Immature natural killer cell (primary cell): ENCODE results near the gene HLTF. TPM values are rescaled to one million over a fixed set of nuclear protein-coding genes. Genes with fewer than 3 reads are reported as not detected.
"Not testable (repeated sequence)": the region's sequence is repeated elsewhere in the genome, so short reads cannot be mapped to it uniquely, and the experiment has no call there.

Source experiments
- DNase-seq, 3 donors: peaks; one replicate each; pipeline ENCODE4 v3.0.0; 2022; ENCODE audit warnings: mixed read lengths in 1 of 3
- H3K27ac Mint-ChIP-seq, 6 donors: one replicate each; pipeline ENCODE4 v1.8.0; 2020; ENCODE audit warnings: mixed read lengths in 6 of 6, mild to moderate bottlenecking in 5 of 6, inconsistent platforms in 4 of 6, moderate library complexity in 3 of 6
- H3K27me3 Mint-ChIP-seq, 3 donors: one replicate each; pipeline ENCODE4 v1.8.0; 2020 to 2021; ENCODE audit warnings: low read depth in 3 of 3, mild to moderate bottlenecking in 3 of 3, mixed read lengths in 3 of 3, moderate library complexity in 3 of 3, inconsistent platforms in 1 of 3
- H3K36me3 Mint-ChIP-seq, 3 donors: one replicate each; pipeline ENCODE4 v1.8.0; 2020; ENCODE audit warnings: mixed read lengths in 3 of 3, inconsistent platforms in 2 of 3, mild to moderate bottlenecking in 2 of 3
- H3K4me1 Mint-ChIP-seq, 2 donors: one replicate each; pipeline ENCODE4 v1.8.0; 2020; ENCODE audit warnings: inconsistent platforms in 2 of 2, mild to moderate bottlenecking in 2 of 2, mixed read lengths in 2 of 2, moderate library complexity in 1 of 2
- H3K4me3 Mint-ChIP-seq, 5 donors: one replicate each; pipeline ENCODE4 v1.8.0; 2020; ENCODE audit warnings: mild to moderate bottlenecking in 5 of 5, mixed read lengths in 5 of 5, inconsistent platforms in 3 of 5, moderate library complexity in 3 of 5
- H3K9me3 Mint-ChIP-seq, 6 donors: one replicate each; pipeline ENCODE4 v1.8.0; 2020; ENCODE audit warnings: mild to moderate bottlenecking in 6 of 6, mixed read lengths in 6 of 6, inconsistent platforms in 4 of 6, moderate library complexity in 3 of 6
- polyA plus RNA-seq, 3 donors: library from polyadenylated mRNA; unstranded; fragments of 300-500 nt; fragmentation: Illumina TruSeq; gene quantifications; one replicate each; pipeline ENCODE4 v1.2.3, GENCODE V29; 2021

Gene HLTF
- polyA plus RNA-seq, 3 donors from 2014 or later, result 13.0 to 33.8 (median 15.5) TPM

DNA sequence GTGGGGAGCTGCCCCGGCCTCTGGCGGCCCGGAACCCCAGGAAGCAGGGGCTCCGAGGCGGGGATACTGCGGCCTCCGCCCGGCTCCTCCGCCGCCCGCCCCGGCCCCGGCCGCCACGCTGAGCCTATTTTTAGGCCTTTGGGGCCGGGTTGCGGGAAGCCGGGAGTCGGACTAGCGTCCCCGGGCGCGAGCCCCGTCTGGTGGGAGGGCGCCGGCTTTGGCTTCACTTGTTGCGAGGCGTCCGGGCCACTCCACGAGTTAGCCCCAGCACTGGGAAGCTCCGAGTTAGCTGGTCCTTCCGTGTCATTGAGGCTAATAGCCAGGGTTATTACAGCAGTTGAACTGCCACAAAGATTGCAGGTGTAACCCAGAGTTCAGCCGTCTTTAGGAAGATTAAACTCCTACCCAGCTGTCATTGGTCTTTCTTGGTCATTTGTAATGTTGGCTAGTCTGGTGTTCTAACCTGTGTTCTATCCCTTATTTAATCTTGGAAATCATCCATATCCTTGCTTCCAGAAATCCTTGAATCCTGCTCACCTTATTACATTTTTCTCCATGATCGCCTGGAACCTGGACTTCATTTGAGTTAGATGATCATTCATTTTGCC is 94.2 kb downstream of the HLTF start:
- peaks cover 0 to 7% (median 2%) of the 10 kb centered on the region in 3 donors for H3K27me3 Mint-ChIP-seq
- H3K27ac Mint-ChIP-seq, result peak overlapping the region; percentile 85 to 95 (median 92)
- H3K4me3 Mint-ChIP-seq, result peak overlapping the region; percentile 84 to 91 (median 89)
- no peaks in the 10 kb centered on the region for H3K9me3 Mint-ChIP-seq
- DNase-seq, result no peak
- H3K36me3 Mint-ChIP-seq, result peaks cover 14 to 19% (median 18%) of the 10 kb centered on the region in 3 donors
- peaks cover 35 to 49% of the 10 kb centered on the region in 2 donors for H3K4me1 Mint-ChIP-seq

DNA sequence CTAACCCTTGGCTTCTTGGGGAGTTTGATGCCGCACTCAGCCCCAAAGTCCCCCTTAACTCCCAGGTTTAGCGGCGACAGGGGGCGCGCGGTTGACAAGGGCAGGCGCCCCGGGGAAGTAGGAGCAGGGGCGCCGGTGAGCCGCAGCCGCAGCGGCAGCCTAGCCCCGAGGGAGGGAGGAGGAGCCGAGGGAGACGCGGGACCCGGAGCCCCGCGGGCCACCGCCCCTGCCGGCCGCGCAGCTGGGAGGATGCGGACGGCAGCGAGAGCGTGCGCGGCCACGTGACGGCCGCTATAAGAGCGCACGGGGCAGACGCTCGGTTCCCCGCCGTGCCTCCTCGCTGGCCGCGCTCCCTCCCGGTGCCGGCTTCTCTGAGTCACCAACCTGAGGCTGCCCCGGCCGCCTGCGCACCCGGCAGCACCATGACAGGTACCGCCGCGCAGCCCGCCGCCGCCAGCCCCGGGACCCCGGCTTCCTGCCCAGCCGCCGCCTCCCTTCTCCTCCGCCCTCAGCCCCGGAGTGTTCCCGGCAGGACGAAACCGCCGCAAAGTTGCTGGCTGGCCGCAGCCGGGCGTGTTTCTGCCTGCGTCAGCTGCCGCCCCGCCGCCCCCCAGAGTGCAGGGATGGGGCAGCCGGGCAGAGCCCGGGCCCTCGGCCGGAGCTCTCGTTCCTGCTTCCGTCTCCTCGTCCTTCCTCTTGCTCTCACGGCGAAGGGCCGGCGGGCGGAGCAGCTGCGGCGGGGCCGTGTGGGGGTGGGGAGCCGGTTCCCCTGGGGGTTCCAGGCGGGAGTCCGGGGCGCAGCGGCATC is 94.9 kb downstream of the HLTF start, which contains the start of gene GYG1:
Gene GYG1 (plus strand): TSS at position 322 of the 808 bp plus-strand sequence. CDS start 101 bp downstream, at position 423.
- Mint-ChIP-seq H3K4me3 (peak within 1 kb of the TSS; percentile 84 to 91 (median 89)), H3K9me3 (no peaks in the 10 kb centered on the region), H3K27me3 (peaks cover 0 to 7% (median 2%) of the 10 kb centered on the region in 3 donors), H3K27ac (peak within 1 kb of the TSS; percentile 85 to 95 (median 94)), H3K36me3 (peaks cover 9 to 13% (median 12%) of the 10 kb centered on the region in 3 donors), H3K4me1 (peaks cover 31 to 43% of the 10 kb centered on the region in 2 donors)
- peak; percentile 79 to 89 (median 87) for DNase-seq

- no peak for DNase-seq
- peak overlapping the region in 4 of 5 donors; percentile 74 to 89 (median 84) for H3K4me3 Mint-ChIP-seq
- H3K27me3 Mint-ChIP-seq, result peaks cover 0 to 7% (median 3%) of the 10 kb centered on the region in 3 donors
- peak overlapping the region; percentile 85 to 95 (median 92) for H3K27ac Mint-ChIP-seq
- H3K36me3 Mint-ChIP-seq, result peaks cover 0 to 2% (median 2%) of the 10 kb centered on the region in 3 donors
- no peaks in the 10 kb centered on the region for H3K9me3 Mint-ChIP-seq
- H3K4me1 Mint-ChIP-seq, result peaks cover 31 to 32% of the 10 kb centered on the region in 2 donors
Observed at GRCh38 chr3:148990236-148990635, 96.1 kb downstream of the HLTF start.

- not testable (repeated sequence) for H3K4me3 Mint-ChIP-seq, DNase-seq, H3K9me3 Mint-ChIP-seq, H3K27me3 Mint-ChIP-seq, H3K36me3 Mint-ChIP-seq, H3K27ac Mint-ChIP-seq
- peaks cover 14 to 16% of the 10 kb centered on the region in 2 donors for H3K4me1 Mint-ChIP-seq
Observed at GRCh38 chr3:148987551-148987950, 98.8 kb downstream of the HLTF start.

GRCh38 chr3:148981273-148981672 is 105.1 kb downstream of the HLTF start:
- H3K27ac Mint-ChIP-seq, result no peak overlapping the region
- peaks cover 0 to 7% (median 2%) of the 10 kb centered on the region in 3 donors for H3K27me3 Mint-ChIP-seq
- no peak for DNase-seq
- H3K4me1 Mint-ChIP-seq, result no peaks in the 10 kb centered on the region
- H3K9me3 Mint-ChIP-seq, result no peaks in the 10 kb centered on the region
- H3K36me3 Mint-ChIP-seq, result peaks cover 0 to 4% (median 0%) of the 10 kb centered on the region in 3 donors
- H3K4me3 Mint-ChIP-seq, result no peak overlapping the region

Other genes with a start within 250 kb of the HLTF start
- gene CPA3, start 221.2 kb downstream of the HLTF start, polyA plus RNA-seq, result under 1 TPM in 1 of 3 donors, not detected in 2; 0.32 TPM
- gene GYG1, start 95.0 kb downstream of the HLTF start, polyA plus RNA-seq, result 100 to 1,000 TPM in 1 of 3 donors, 10 to 100 TPM in 2; 73.5 to 102 (median 91.8) TPM
- gene HPS3, start 43.1 kb upstream of the HLTF start, polyA plus RNA-seq, result 10 to 100 TPM; 45.7 to 69.7 (median 51.9) TPM
- gene CP, start 135.3 kb upstream of the HLTF start, polyA plus RNA-seq, result under 1 TPM in 1 of 3 donors, not detected in 2; 0.77 TPM
- gene TM4SF18, start 247.1 kb upstream of the HLTF start, polyA plus RNA-seq, result not detected